ENCODE measurements around the gene GRIN2A. TPM values are rescaled to one million over a fixed set of nuclear protein-coding genes. Genes with fewer than 3 reads are reported as not detected.

GRIN2A gene
- under 0.01 TPM in 1 of 2 replicates, not detected in the other for total RNA-seq

GRCh38 chr16:10182222-10183053 is at the start of gene GRIN2A:
Gene GRIN2A, minus strand, starts transcription at chr16:10182428. Its CDS starts 2,017 bp downstream, at chr16:10180411.

Other genes starting within 250 kb of the GRIN2A start
- 5.8 and 9.1 TPM in 2 replicates for gene ATF7IP2, start 203.6 kb upstream of the GRIN2A start, total RNA-seq